Trophoblast cell (in vitro differentiated cells and primary cell): Measurements from ENCODE around the gene RELCH.

Experiments used
- DNase-seq, 2 donors: peaks; one replicate each; pipeline ENCODE4 v3.0.0-alpha.2; 2016
- H2AFZ ChIP-seq: 2 replicates; pipeline ENCODE4 v1.6.1; 2013; ENCODE audit warnings: low read length, moderate library complexity, mild to moderate bottlenecking; ENCODE audit not compliant: insufficient read depth, poor library complexity
- H2AK5ac ChIP-seq: 2 replicates; pipeline ENCODE4 v1.6.1; 2013; ENCODE audit warnings: mild to moderate bottlenecking, low read length
- H2BK120ac ChIP-seq: 2 replicates; pipeline ENCODE4 v1.6.1; 2013; ENCODE audit warnings: low read length, mild to moderate bottlenecking, moderate library complexity; ENCODE audit not compliant: insufficient read depth, poor library complexity
- H2BK12ac ChIP-seq: 2 replicates; pipeline ENCODE4 v1.6.1; 2013; ENCODE audit warnings: mild to moderate bottlenecking, low read length, moderate library complexity
- H2BK5ac ChIP-seq: 2 replicates; pipeline ENCODE4 v1.6.1; 2013; ENCODE audit warnings: low read length, low read depth, moderate library complexity, mild to moderate bottlenecking; ENCODE audit not compliant: poor library complexity
- H3K14ac ChIP-seq: 2 replicates; pipeline ENCODE4 v1.6.1; 2013; ENCODE audit warnings: mild to moderate bottlenecking, low read length
- H3K18ac ChIP-seq: 2 replicates; pipeline ENCODE4 v1.6.1; 2013; ENCODE audit warnings: mild to moderate bottlenecking, low read length
- H3K23ac ChIP-seq: 2 replicates; pipeline ENCODE4 v1.6.1; 2013; ENCODE audit warnings: low read length
- H3K27ac ChIP-seq: 2 replicates; pipeline ENCODE4 v1.5.1; 2013; ENCODE audit warnings: low read depth, mild to moderate bottlenecking, inconsistent platforms, low read length, moderate library complexity
- H3K27me3 ChIP-seq: 2 replicates; pipeline ENCODE4 v1.6.1; 2013; ENCODE audit warnings: inconsistent platforms, mild to moderate bottlenecking, low read length, moderate library complexity; ENCODE audit not compliant: insufficient read depth
- H3K36me3 ChIP-seq, 2 experiments: 1 replicate in 1 of 2; 2 replicates in 1 of 2; pipeline ENCODE4 v1.6.1; 2013; ENCODE audit warnings: low read length in 2 of 2, mild to moderate bottlenecking in 2 of 2, moderate library complexity in 1 of 2; ENCODE audit not compliant: insufficient read depth in 2 of 2, control insufficient read depth in 1 of 2
- H3K4ac ChIP-seq: 2 replicates; pipeline ENCODE4 v1.6.1; 2013; ENCODE audit warnings: low read depth, mild to moderate bottlenecking, low read length, moderate library complexity
- H3K4me1 ChIP-seq, 2 experiments: 1 replicate in 1 of 2; 2 replicates in 1 of 2; pipeline ENCODE4 v1.6.1; 2013; ENCODE audit warnings: low read length in 2 of 2, mild to moderate bottlenecking in 2 of 2, moderate library complexity in 1 of 2; ENCODE audit not compliant: insufficient read depth in 2 of 2, control insufficient read depth in 1 of 2
- H3K4me2 ChIP-seq: 2 replicates; pipeline ENCODE4 v1.6.1; 2013; ENCODE audit warnings: inconsistent platforms, mild to moderate bottlenecking, low read length, moderate library complexity
- H3K4me3 ChIP-seq: 2 replicates; pipeline ENCODE4 v1.5.1; 2013; ENCODE audit warnings: mild to moderate bottlenecking, low read depth, low read length, inconsistent platforms
- H3K79me1 ChIP-seq: one replicate; pipeline ENCODE4 v1.6.1; 2013; ENCODE audit warnings: low read length
- H3K79me2 ChIP-seq: 2 replicates; pipeline ENCODE4 v1.6.1; 2013; ENCODE audit warnings: low read length, mild to moderate bottlenecking; ENCODE audit not compliant: control insufficient read depth, insufficient read depth, poor library complexity
- H3K9ac ChIP-seq: 2 replicates; pipeline ENCODE4 v1.6.1; 2013; ENCODE audit warnings: mild to moderate bottlenecking, low read length
- H3K9me3 ChIP-seq: 2 replicates; pipeline ENCODE4 v1.6.1; 2013; ENCODE audit warnings: low read depth, mild to moderate bottlenecking, control low read depth, inconsistent platforms, low read length; ENCODE audit not compliant: insufficient read depth
- H4K12ac ChIP-seq: 2 replicates; pipeline ENCODE4 v1.6.1; 2013; ENCODE audit warnings: low read depth, mild to moderate bottlenecking, low read length, moderate library complexity
- H4K8ac ChIP-seq: 2 replicates; pipeline ENCODE4 v1.6.1; 2013; ENCODE audit warnings: low read depth, mild to moderate bottlenecking, low read length, moderate library complexity
- H4K91ac ChIP-seq: one replicate; pipeline ENCODE4 v1.6.1; 2013; ENCODE audit warnings: low read depth, mild to moderate bottlenecking, low read length, moderate library complexity
- WGBS: extraction: QIAGEN DNeasy Blood & Tissue Kit; methylation state at CpG from one replicate; pipeline ENCODE4 v1.1.7; 2013; ENCODE audit warnings: missing lambda C conversion rate; ENCODE audit not compliant: insufficient read length, insufficient coverage; ENCODE audit errors: extremely low coverage; 5-methylcytosine and 5-hydroxymethylcytosine counted together

RELCH gene

DNA sequence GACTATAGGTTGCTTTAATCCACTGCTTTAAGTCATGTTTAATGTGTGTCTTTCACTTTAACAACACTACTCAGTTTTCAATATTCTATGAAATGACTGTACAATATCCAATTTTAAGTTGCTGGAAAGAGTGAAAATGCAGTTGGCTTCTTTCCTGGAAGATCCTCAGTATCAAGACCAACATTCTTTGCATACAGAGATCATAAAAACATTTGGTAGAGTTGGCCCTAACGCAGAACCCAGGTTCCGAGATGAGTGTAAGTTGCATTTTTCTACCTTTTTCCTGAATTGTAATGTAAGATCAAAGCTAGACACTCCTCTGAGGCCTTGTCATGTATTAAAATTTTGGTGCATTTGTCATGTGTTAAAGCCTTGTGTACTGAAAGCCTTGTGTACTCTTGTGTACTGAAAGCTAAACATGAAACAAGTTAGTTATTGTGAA lies 95.2 kb downstream of the RELCH start:
- Histone ChIP-seq H3K18ac (no peak overlapping the region), H2BK120ac (no peak overlapping the region), H3K36me3 (peaks cover 2% of the 10 kb centered on the region in 2 experiments), H2AFZ (no peak overlapping the region), H3K4me2 (no peak overlapping the region), H3K9ac (no peak overlapping the region), H3K14ac (no peak overlapping the region), H3K4me1 (no peaks in the 10 kb centered on the region), H2BK12ac (no peak overlapping the region), H4K91ac (no peak overlapping the region), H4K12ac (no peak overlapping the region), H3K4ac (no peak overlapping the region), H3K27ac (no peak overlapping the region), H3K23ac (no peak overlapping the region), H3K4me3 (no peak overlapping the region), H3K79me1 (no peaks in the 10 kb centered on the region), H2BK5ac (no peak overlapping the region), H3K9me3 (no peaks in the 10 kb centered on the region), H3K79me2 (no peaks in the 10 kb centered on the region), H3K27me3 (no peaks in the 10 kb centered on the region), H4K8ac (no peak overlapping the region), H2AK5ac (no peak overlapping the region)
- WGBS, result no CpG with 5 or more reads among the region's 2 CpGs
- no peak for DNase-seq

DNA sequence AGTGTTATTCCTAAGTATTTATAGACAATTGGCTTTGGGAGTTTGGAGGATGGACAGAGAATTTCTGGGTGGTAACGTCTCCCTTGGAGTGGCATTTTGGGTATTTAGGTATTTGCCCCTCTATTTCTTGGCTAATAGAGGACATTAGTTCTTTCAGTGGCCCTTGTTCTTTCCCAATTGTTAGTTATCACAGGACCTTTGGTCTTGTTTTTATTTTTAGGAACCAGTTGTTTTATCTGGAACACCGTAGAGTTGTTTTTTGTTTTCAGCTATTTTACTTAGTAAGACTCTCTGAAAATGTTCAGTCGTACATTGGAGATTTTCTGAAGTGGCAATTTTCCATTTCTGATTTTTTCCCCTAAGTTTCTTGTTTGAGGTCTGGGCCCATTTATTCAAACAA lies 97.6 kb downstream of the RELCH start:
- Histone ChIP-seq H3K23ac (no peak overlapping the region), H3K27ac (no peak overlapping the region), H3K4me3 (no peak overlapping the region), H3K79me1 (no peaks in the 10 kb centered on the region), H3K18ac (no peak overlapping the region), H3K36me3 (peaks cover 2% of the 10 kb centered on the region in 2 experiments), H2AK5ac (no peak overlapping the region), H4K91ac (no peak overlapping the region), H4K8ac (no peak overlapping the region), H3K4ac (no peak overlapping the region), H3K14ac (no peak overlapping the region), H4K12ac (no peak overlapping the region), H2BK120ac (no peak overlapping the region), H2BK12ac (no peak overlapping the region), H3K9me3 (no peaks in the 10 kb centered on the region), H2AFZ (no peak overlapping the region), H3K27me3 (no peaks in the 10 kb centered on the region), H3K4me2 (no peak overlapping the region), H3K9ac (no peak overlapping the region), H3K4me1 (no peaks in the 10 kb centered on the region), H3K79me2 (no peaks in the 10 kb centered on the region), H2BK5ac (no peak overlapping the region)
- no CpG with 5 or more reads among the region's 3 CpGs for WGBS
- DNase-seq, result no peak

DNA sequence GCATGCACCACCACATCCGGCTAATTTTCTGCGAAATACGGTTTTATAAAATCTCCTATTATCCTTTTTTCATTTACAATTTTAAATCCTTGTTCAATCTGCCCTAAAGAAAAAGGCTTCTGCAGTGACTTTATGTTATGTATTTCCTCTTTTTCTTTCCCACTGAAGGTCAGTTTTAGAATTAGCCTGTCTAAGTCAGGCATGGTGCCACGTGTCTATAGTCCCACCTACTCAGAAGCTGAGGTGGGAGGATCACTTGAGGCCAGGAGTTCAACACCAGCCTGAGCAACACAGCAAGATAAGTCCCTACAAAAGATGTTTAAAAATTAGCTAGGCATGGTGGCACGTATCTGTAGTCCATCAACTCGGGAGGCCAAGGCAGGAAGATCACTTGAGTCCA lies 98.2 kb downstream of the RELCH start:
- Histone ChIP-seq H2BK12ac (no peak overlapping the region), H2AK5ac (no peak overlapping the region), H3K9ac (no peak overlapping the region), H3K23ac (no peak overlapping the region), H4K8ac (no peak overlapping the region), H3K18ac (no peak overlapping the region), H4K91ac (no peak overlapping the region), H3K9me3 (no peaks in the 10 kb centered on the region), H4K12ac (no peak overlapping the region), H3K79me1 (no peaks in the 10 kb centered on the region), H3K4me2 (no peak overlapping the region), H3K4me1 (no peaks in the 10 kb centered on the region), H3K27me3 (no peaks in the 10 kb centered on the region), H2BK120ac (no peak overlapping the region), H3K4me3 (no peak overlapping the region), H3K14ac (no peak overlapping the region), H3K36me3 (peaks cover 0 to under 1% of the 10 kb centered on the region in 2 experiments), H3K4ac (no peak overlapping the region), H3K27ac (no peak overlapping the region), H2BK5ac (no peak overlapping the region), H3K79me2 (no peaks in the 10 kb centered on the region), H2AFZ (no peak overlapping the region)
- 100% methylated on average over 3 of the region's 6 CpGs for WGBS
- DNase-seq, result no peak

DNA sequence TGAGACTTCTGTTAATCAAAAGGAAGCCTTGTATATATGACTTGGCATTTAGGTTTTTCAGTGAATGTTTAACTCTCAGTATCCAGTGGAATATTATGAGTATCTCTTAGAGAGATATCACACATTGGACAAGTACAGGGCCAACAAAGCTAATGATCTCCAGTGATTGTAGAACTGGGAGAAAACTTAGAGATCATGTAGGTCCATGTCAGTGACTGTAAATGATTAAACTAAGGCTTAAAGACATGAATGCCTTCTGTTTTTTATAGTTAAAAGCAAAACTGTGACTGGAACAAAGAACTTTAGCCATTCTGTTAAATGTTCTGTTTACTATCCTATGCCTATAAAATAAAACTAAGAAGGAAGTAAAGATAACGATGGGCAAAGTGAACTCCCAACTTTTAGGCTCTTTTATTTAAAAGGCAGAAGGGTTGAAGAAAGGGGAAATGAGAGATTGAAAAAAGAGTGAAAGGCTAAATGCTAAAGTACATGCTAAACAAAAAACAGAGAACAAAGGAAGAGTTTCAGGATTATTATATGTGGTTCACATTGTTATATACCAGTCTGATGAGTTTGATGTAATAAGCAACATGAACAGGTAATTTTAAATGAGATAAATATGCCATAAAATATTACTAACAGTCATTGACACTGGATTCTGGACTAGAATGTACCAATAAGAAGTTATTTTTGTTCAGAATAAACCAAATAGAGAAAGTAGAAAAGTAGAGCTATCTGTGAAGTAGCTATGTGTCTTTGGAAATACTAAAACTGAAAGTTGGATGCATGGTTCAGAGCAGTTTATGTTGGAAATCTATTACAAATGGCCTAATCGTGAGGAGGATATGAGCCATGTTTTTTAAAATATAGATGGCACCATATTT lies 101.0 kb downstream of the RELCH start:
- H4K12ac ChIP-seq, result no peak overlapping the region
- H3K4me2 ChIP-seq, result no peak overlapping the region
- H3K14ac ChIP-seq, result no peak overlapping the region
- H3K79me2 ChIP-seq, result no peaks in the 10 kb centered on the region
- H3K9me3 ChIP-seq, result no peaks in the 10 kb centered on the region
- H3K4me3 ChIP-seq, result no peak overlapping the region
- no peaks in the 10 kb centered on the region for H3K27me3 ChIP-seq
- no peak overlapping the region for H3K27ac ChIP-seq
- no peak overlapping the region for H2BK5ac ChIP-seq
- no peaks in the 10 kb centered on the region for H3K36me3 ChIP-seq
- H3K4me1 ChIP-seq, result no peaks in the 10 kb centered on the region
- no peak overlapping the region for H3K23ac ChIP-seq
- no peaks in the 10 kb centered on the region for H3K79me1 ChIP-seq
- WGBS, result no CpG with 5 or more reads among the region's 2 CpGs
- no peak overlapping the region for H2AK5ac ChIP-seq
- no peak for DNase-seq
- no peak overlapping the region for H3K4ac ChIP-seq
- H3K9ac ChIP-seq, result no peak overlapping the region
- no peak overlapping the region for H2BK120ac ChIP-seq
- H2AFZ ChIP-seq, result no peak overlapping the region
- H4K91ac ChIP-seq, result no peak overlapping the region
- no peak overlapping the region for H4K8ac ChIP-seq
- no peak overlapping the region for H3K18ac ChIP-seq
- H2BK12ac ChIP-seq, result no peak overlapping the region
